Smooth muscle cell (in vitro differentiated cells): Measurements from ENCODE around the gene RPS21. TPM values are rescaled to one million over a fixed set of nuclear protein-coding genes. Genes with fewer than 3 reads are reported as not detected.

Experiments used
- DNase-seq: peaks from one replicate; lab custom pipeline; 2025; ENCODE audit not compliant: unreplicated experiment; lab: John Stamatoyannopoulos, UW
- H2AFZ ChIP-seq: fragments of 200-600 bp; sonication (generic); 2 replicates; pipeline ENCODE4 v1.6.0; 2016; ENCODE audit warnings: antibody characterized with exemption, low read depth, mild to moderate bottlenecking
- H3F3A ChIP-seq: fragments of 200-600 bp; sonication (generic); 2 replicates; pipeline ENCODE4 v1.6.0; 2017; ENCODE audit warnings: antibody characterized with exemption, low read depth
- H3K27ac ChIP-seq: fragments of 200-600 bp; sonication (generic); 2 replicates; pipeline ENCODE4 v1.5.1; 2016; ENCODE audit warnings: low read depth, mild to moderate bottlenecking
- H3K27me3 ChIP-seq: fragments of 200-600 bp; sonication (generic); 2 replicates; pipeline ENCODE4 v1.6.1; 2016; ENCODE audit warnings: low read depth, mild to moderate bottlenecking
- H3K36me3 ChIP-seq: fragments of 200-600 bp; sonication (generic); 2 replicates; pipeline ENCODE4 v1.5.1; 2016; ENCODE audit warnings: low read depth
- H3K4me1 ChIP-seq: fragments of 200-600 bp; sonication (generic); 2 replicates; pipeline ENCODE4 v1.5.1; 2016; ENCODE audit warnings: low read depth
- H3K4me2 ChIP-seq: fragments of 200-600 bp; sonication (generic); 2 replicates; pipeline ENCODE4 v1.6.0; 2016; ENCODE audit warnings: mild to moderate bottlenecking
- H3K4me3 ChIP-seq: fragments of 200-600 bp; sonication (generic); 2 replicates; pipeline ENCODE4 v1.5.1; 2016; ENCODE audit warnings: mild to moderate bottlenecking
- H3K79me2 ChIP-seq: fragments of 200-600 bp; sonication (generic); 2 replicates; pipeline ENCODE4 v1.6.0; 2016; ENCODE audit warnings: low read depth, mild to moderate bottlenecking
- H3K9ac ChIP-seq: fragments of 200-600 bp; sonication (generic); 2 replicates; pipeline ENCODE4 v1.6.0; 2016; ENCODE audit warnings: low read depth
- H3K9me3 ChIP-seq: fragments of 200-600 bp; sonication (generic); replicated peaks from 2 replicates; pipeline ENCODE4 v1.5.1; 2016; ENCODE audit warnings: low read depth
- H4K20me1 ChIP-seq: fragments of 200-600 bp; sonication (generic); 2 replicates; pipeline ENCODE4 v1.6.0; 2016; ENCODE audit warnings: low read depth
- WGBS: methylation state at CpG from one replicate; pipeline ENCODE4 v1.1.7; 2016; ENCODE audit warnings: low lambda C conversion rate; 5-methylcytosine and 5-hydroxymethylcytosine counted together
- polyA plus RNA-seq: library from polyadenylated mRNA; unstranded; fragments of >200 nt; fragmentation: Nextera tagmentation; extraction: Ambion mirVana; gene quantifications from 2 replicates; pipeline ENCODE4 v1.2.1, GENCODE V29; 2016
- total RNA-seq: library from RNA; depleted of rRNA; stranded (reverse); fragments of >200 nt; gene quantifications from 2 replicates; pipeline ENCODE4 v1.2.3, GENCODE V29; 2014
- TF ChIP-seq, protein P1 (sequence below): fragments of 200-600 bp; sonication (generic); IDR thresholded peaks from 2 replicates; pipeline ENCODE4 v1.5.1; 2017; ENCODE audit warnings: borderline replicate concordance, mild to moderate bottlenecking, antibody characterized with exemption; ENCODE audit not compliant: insufficient read depth, poor library complexity, severe bottlenecking

The RPS21 gene
- total and polyA plus RNA-seq, 2 experiments from 2014 or later, result 438 to 4,082 TPM

DNA sequence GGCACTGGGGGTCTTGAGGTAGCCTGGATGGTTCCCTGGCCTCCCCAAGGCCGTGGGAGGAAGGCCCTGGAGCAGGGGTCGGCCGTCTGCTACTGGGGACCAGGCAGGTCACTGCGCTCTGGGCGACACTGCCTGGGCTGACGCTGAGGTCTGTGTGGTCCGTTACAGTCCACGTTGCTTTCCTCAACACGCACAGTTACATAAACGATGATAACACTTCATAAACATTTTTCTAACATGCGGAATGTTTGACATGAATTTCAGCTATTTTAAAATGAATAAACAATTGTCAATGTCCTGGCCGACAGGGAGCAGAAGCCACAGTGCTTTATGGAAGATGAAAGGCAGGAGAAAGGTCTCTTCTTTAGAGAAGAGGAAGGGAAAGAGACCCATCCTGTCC is 50.6 kb downstream of the RPS21 start:
- Histone ChIP-seq H3K9ac (no peak overlapping the region), H3K4me2 (no peak overlapping the region), H3K36me3 (no peaks in the 10 kb centered on the region), H3K9me3 (no peaks in the 10 kb centered on the region), H3K4me3 (no peak overlapping the region), H4K20me1 (no peaks in the 10 kb centered on the region), H2AFZ (no peak overlapping the region), H3F3A (no peaks in the 10 kb centered on the region), H3K27me3 (no peaks in the 10 kb centered on the region), H3K79me2 (no peaks in the 10 kb centered on the region), H3K4me1 (no peaks in the 10 kb centered on the region), H3K27ac (no peak overlapping the region)
- no peak for DNase-seq
- 83% methylated on average over 12 of the region's 12 CpGs for WGBS
- TF ChIP-seq, protein P1, sequence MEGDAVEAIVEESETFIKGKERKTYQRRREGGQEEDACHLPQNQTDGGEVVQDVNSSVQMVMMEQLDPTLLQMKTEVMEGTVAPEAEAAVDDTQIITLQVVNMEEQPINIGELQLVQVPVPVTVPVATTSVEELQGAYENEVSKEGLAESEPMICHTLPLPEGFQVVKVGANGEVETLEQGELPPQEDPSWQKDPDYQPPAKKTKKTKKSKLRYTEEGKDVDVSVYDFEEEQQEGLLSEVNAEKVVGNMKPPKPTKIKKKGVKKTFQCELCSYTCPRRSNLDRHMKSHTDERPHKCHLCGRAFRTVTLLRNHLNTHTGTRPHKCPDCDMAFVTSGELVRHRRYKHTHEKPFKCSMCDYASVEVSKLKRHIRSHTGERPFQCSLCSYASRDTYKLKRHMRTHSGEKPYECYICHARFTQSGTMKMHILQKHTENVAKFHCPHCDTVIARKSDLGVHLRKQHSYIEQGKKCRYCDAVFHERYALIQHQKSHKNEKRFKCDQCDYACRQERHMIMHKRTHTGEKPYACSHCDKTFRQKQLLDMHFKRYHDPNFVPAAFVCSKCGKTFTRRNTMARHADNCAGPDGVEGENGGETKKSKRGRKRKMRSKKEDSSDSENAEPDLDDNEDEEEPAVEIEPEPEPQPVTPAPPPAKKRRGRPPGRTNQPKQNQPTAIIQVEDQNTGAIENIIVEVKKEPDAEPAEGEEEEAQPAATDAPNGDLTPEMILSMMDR, result no peak

- Histone ChIP-seq H3K4me1 (no peaks in the 10 kb centered on the region), H2AFZ (no peak overlapping the region), H3K27ac (no peak overlapping the region), H3K4me2 (no peak overlapping the region), H3F3A (no peaks in the 10 kb centered on the region), H3K36me3 (no peaks in the 10 kb centered on the region), H3K4me3 (no peak overlapping the region), H3K9ac (no peak overlapping the region), H3K9me3 (no peaks in the 10 kb centered on the region), H4K20me1 (no peaks in the 10 kb centered on the region), H3K27me3 (no peaks in the 10 kb centered on the region), H3K79me2 (no peaks in the 10 kb centered on the region)
- 92% methylated on average over 19 of the region's 24 CpGs for WGBS
- no peak for DNase-seq
- TF ChIP-seq, protein P1, result no peak
These were observed 51.0 kb downstream of the RPS21 start for GRCh38 chr20:62437927-62438326.

Other genes starting within 250 kb of the RPS21 start
- gene PSMA7, start 243.7 kb upstream of the RPS21 start, total RNA-seq, result 297 and 376 TPM in 2 replicates
- gene PSMA7, start 243.7 kb upstream of the RPS21 start, polyA plus RNA-seq, result 461 and 473 TPM in 2 replicates
- 10.1 and 15.1 TPM in 2 replicates for gene SS18L1, start 243.3 kb upstream of the RPS21 start, total RNA-seq
- 1.1 and 2.3 TPM in 2 replicates for gene SS18L1, start 243.3 kb upstream of the RPS21 start, polyA plus RNA-seq
- gene MTG2, start 204.1 kb upstream of the RPS21 start, total RNA-seq, result 19.9 and 21.9 TPM in 2 replicates
- 13.4 and 17.9 TPM in 2 replicates for gene MTG2, start 204.1 kb upstream of the RPS21 start, polyA plus RNA-seq
- gene HRH3, start 166.8 kb upstream of the RPS21 start, total RNA-seq, result not detected in 2 replicates
- gene HRH3, start 166.8 kb upstream of the RPS21 start, polyA plus RNA-seq, result not detected in 2 replicates
- gene OSBPL2, start 148.6 kb upstream of the RPS21 start, total RNA-seq, result 33.8 and 34.3 TPM in 2 replicates
- 32.0 and 37.0 TPM in 2 replicates for gene OSBPL2, start 148.6 kb upstream of the RPS21 start, polyA plus RNA-seq
- 68.7 and 101 TPM in 2 replicates for gene ADRM1, start 84.1 kb upstream of the RPS21 start, total RNA-seq
- gene ADRM1, start 84.1 kb upstream of the RPS21 start, polyA plus RNA-seq, result 121 and 126 TPM in 2 replicates
- gene LAMA5, start 19.8 kb upstream of the RPS21 start, total RNA-seq, result 27.5 and 30.0 TPM in 2 replicates
- 27.6 and 132 TPM in 2 replicates for gene LAMA5, start 19.8 kb upstream of the RPS21 start, polyA plus RNA-seq
- gene CABLES2, start 20.2 kb downstream of the RPS21 start, total RNA-seq, result 5.2 and 7.6 TPM in 2 replicates
- gene CABLES2, start 20.2 kb downstream of the RPS21 start, polyA plus RNA-seq, result 7.4 and 13.7 TPM in 2 replicates
- 0.27 and 0.40 TPM in 2 replicates for gene RBBP8NL, start 40.4 kb downstream of the RPS21 start, total RNA-seq
- gene RBBP8NL, start 40.4 kb downstream of the RPS21 start, polyA plus RNA-seq, result 4.4 TPM in 1 of 2 replicates, not detected in the other
- 1.6 and 1.9 TPM in 2 replicates for gene GATA5, start 88.9 kb downstream of the RPS21 start, total RNA-seq
- 9.2 and 9.4 TPM in 2 replicates for gene GATA5, start 88.9 kb downstream of the RPS21 start, polyA plus RNA-seq